Suprapubic skin (tissue), 4 donors: ENCODE measurements around the gene TES. TPM values are rescaled to one million over a fixed set of nuclear protein-coding genes. Genes with fewer than 3 reads are reported as not detected.

Source experiments
- DNase-seq, 2 donors: peaks; one replicate each; pipeline ENCODE4 v3.0.0-alpha.2; 2019; ENCODE audit warnings: low spot score in 2 of 2
- H3K27ac ChIP-seq: fragments of 200-600 bp; sonication (generic); one replicate; pipeline ENCODE4 v1.5.1; 2019
- H3K27me3 ChIP-seq: fragments of 200-600 bp; sonication (generic); one replicate; pipeline ENCODE4 v1.5.1; 2019
- H3K36me3 ChIP-seq: fragments of 200-600 bp; sonication (generic); one replicate; pipeline ENCODE4 v1.5.1; 2019
- H3K4me1 ChIP-seq: fragments of 200-600 bp; sonication (generic); one replicate; pipeline ENCODE4 v1.5.1; 2019
- H3K4me3 ChIP-seq: fragments of 200-600 bp; sonication (generic); one replicate; pipeline ENCODE4 v1.5.1; 2019; ENCODE audit warnings: mild to moderate bottlenecking
- H3K9me3 ChIP-seq: fragments of 200-600 bp; sonication (generic); one replicate; pipeline ENCODE4 v1.5.1; 2019
- CTCF ChIP-seq, 2 donors: fragments of 200-600 bp in 1 of 2; fragments of 450-650 bp in 1 of 2; sonication (generic) in 1 of 2; IDR thresholded peaks; one replicate each; pipeline ENCODE4 v1.5.1; 2016 to 2019; ENCODE audit warnings: antibody characterized with exemption in 2 of 2, mild to moderate bottlenecking in 1 of 2, moderate library complexity in 1 of 2
- EP300 ChIP-seq: sonication (generic); formaldehyde crosslinking; IDR thresholded peaks from one replicate; pipeline ENCODE4 v1.6.1; 2017; ENCODE audit warnings: antibody characterized with exemption
- POLR2A ChIP-seq, 2 donors: fragments of 450-650 bp; IDR thresholded peaks; one replicate each; pipeline ENCODE4 v1.6.1; 2017; ENCODE audit warnings: antibody characterized with exemption in 2 of 2, mild to moderate bottlenecking in 2 of 2, moderate library complexity in 2 of 2
- POLR2AphosphoS5 ChIP-seq, 3 donors: sonication (generic); formaldehyde crosslinking; IDR thresholded peaks; one replicate each; pipeline ENCODE4 v1.6.1; 2017; ENCODE audit warnings: antibody characterized with exemption in 3 of 3
- WGBS: methylation state at CpG from one replicate; pipeline ENCODE4 v1.1.5; 2018; 5-methylcytosine and 5-hydroxymethylcytosine counted together
- total RNA-seq, 4 donors: library from RNA; depleted of rRNA; stranded (reverse); fragments of >200 nt; gene quantifications; one replicate each; pipeline ENCODE4 v1.1.0, GENCODE V29; 2016

Gene TES
- total RNA-seq, 4 donors from 2014 or later = 44.3 to 66.0 (median 57.5) TPM

GRCh38 chr7:116231949-116232348 is 21.6 kb downstream of the TES start:
- DNase-seq = no peak
- TF ChIP-seq EP300 (no peak), POLR2AphosphoS5 (IDR thresholded peaks at IDR 0.05) (no peak), POLR2A (IDR thresholded peaks at IDR 0.05) (no peak), CTCF (IDR thresholded peaks at IDR 0.05) (no peak)
- WGBS = 58% methylated on average over 1 of the region's 1 CpG
- Histone ChIP-seq H3K4me3 (no peak overlapping the region), H3K27me3 (no peaks in the 10 kb centered on the region), H3K27ac (no peak overlapping the region), H3K36me3 (no peaks in the 10 kb centered on the region), H3K9me3 (no peaks in the 10 kb centered on the region), H3K4me1 (peaks cover 57% of the 10 kb centered on the region)

GRCh38 chr7:116232350-116232749 is 22.0 kb downstream of the TES start:
- Histone ChIP-seq H3K9me3 (no peaks in the 10 kb centered on the region), H3K4me1 (peaks cover 54% of the 10 kb centered on the region), H3K27ac (no peak overlapping the region), H3K4me3 (no peak overlapping the region), H3K36me3 (no peaks in the 10 kb centered on the region), H3K27me3 (no peaks in the 10 kb centered on the region)
- TF ChIP-seq POLR2AphosphoS5 (IDR thresholded peaks at IDR 0.05) (no peak), POLR2A (IDR thresholded peaks at IDR 0.05) (no peak), EP300 (no peak), CTCF (IDR thresholded peaks at IDR 0.05) (no peak)
- DNase-seq = no peak

GRCh38 chr7:116232920-116233319 is 22.6 kb downstream of the TES start:
- Histone ChIP-seq H3K36me3 (no peaks in the 10 kb centered on the region), H3K4me1 (peaks cover 52% of the 10 kb centered on the region), H3K4me3 (no peak overlapping the region), H3K27ac (no peak overlapping the region), H3K9me3 (no peaks in the 10 kb centered on the region), H3K27me3 (no peaks in the 10 kb centered on the region)
- no peak for DNase-seq
- 77% methylated on average over 1 of the region's 1 CpG for WGBS
- TF ChIP-seq EP300 = no peak
- no peak for TF ChIP-seq POLR2A (IDR thresholded peaks at IDR 0.05)
- no peak for TF ChIP-seq POLR2AphosphoS5 (IDR thresholded peaks at IDR 0.05)
- TF ChIP-seq CTCF (IDR thresholded peaks at IDR 0.05) = no peak

GRCh38 chr7:116234517-116235200 is 24.3 kb downstream of the TES start:
- whole genome bisulfite sequencing = 93% methylated on average over 9 of the region's 9 CpGs
- no peaks in the 10 kb centered on the region for H3K36me3 ChIP-seq
- no peak overlapping the region for H3K27ac ChIP-seq
- TF ChIP-seq EP300 (no peak), POLR2AphosphoS5 (IDR thresholded peaks at IDR 0.05) (no peak), CTCF (IDR thresholded peaks at IDR 0.05) (no peak), POLR2A (IDR thresholded peaks at IDR 0.05) (no peak)
- H3K9me3 ChIP-seq = no peaks in the 10 kb centered on the region
- peaks cover 40% of the 10 kb centered on the region for H3K4me1 ChIP-seq
- no peaks in the 10 kb centered on the region for H3K27me3 ChIP-seq
- DNase-seq = no peak
- H3K4me3 ChIP-seq = no peak overlapping the region

GRCh38 chr7:116235380-116235779 is 25.0 kb downstream of the TES start:
- H3K27ac ChIP-seq = no peak overlapping the region
- no peaks in the 10 kb centered on the region for H3K36me3 ChIP-seq
- DNase-seq = no peak
- H3K4me1 ChIP-seq = peaks cover 33% of the 10 kb centered on the region
- no peaks in the 10 kb centered on the region for H3K9me3 ChIP-seq
- no peak overlapping the region for H3K4me3 ChIP-seq
- no peaks in the 10 kb centered on the region for H3K27me3 ChIP-seq
- TF ChIP-seq CTCF (IDR thresholded peaks at IDR 0.05) = no peak
